Ureter (tissue), 1 donor: ENCODE measurements around the gene NLN. TPM values are rescaled to one million over a fixed set of nuclear protein-coding genes. Genes with fewer than 3 reads are reported as not detected.
"Not testable (repeated sequence)": the region's sequence is repeated elsewhere in the genome, so short reads cannot be mapped to it uniquely, and the experiment has no call there.

ENCODE experiments used
- DNase-seq: peaks from one replicate; pipeline ENCODE4 v3.0.0-alpha.2; 2020; ENCODE audit warnings: low spot score
- total RNA-seq: library from RNA; stranded (reverse); gene quantifications from one replicate; pipeline ENCODE4 v1.2.4, GENCODE V29; 2023
- donor health status: DM: yes; HTN: yes; CAD: no.

Gene NLN
- total RNA-seq, 1 donor from 2014 or later = 23.8 TPM

- not testable (repeated sequence) for DNase-seq
Measured at GRCh38 chr5:65871776-65872175, 149.8 kb downstream of the NLN start.

- no peak for DNase-seq
Measured at GRCh38 chr5:65873181-65873750, 151.3 kb downstream of the NLN start.

GRCh38 chr5:65874241-65874640 lies 152.2 kb downstream of the NLN start:
- no peak for DNase-seq

- no peak for DNase-seq
Measured at GRCh38 chr5:65876496-65876895, 154.5 kb downstream of the NLN start.

GRCh38 chr5:65876970-65877369 lies 155.0 kb downstream of the NLN start:
- no peak for DNase-seq

Other genes with a start within 250 kb of the NLN start
- 2.6 TPM for gene ADAMTS6, start 240.3 kb upstream of the NLN start, total RNA-seq
- gene CENPK, start 159.0 kb upstream of the NLN start, total RNA-seq = 2.3 TPM
- 50.4 TPM for gene PPWD1, start 158.9 kb upstream of the NLN start, total RNA-seq
- gene TRIM23, start 97.9 kb upstream of the NLN start, total RNA-seq = 11.2 TPM
- gene SHLD3, start 97.2 kb upstream of the NLN start, total RNA-seq = 2.3 TPM
- gene TRAPPC13, start 97.2 kb upstream of the NLN start, total RNA-seq = 35.2 TPM
- 4.6 TPM for gene SGTB, start 96 bp upstream of the NLN start, total RNA-seq
- gene ERBIN, start 204.4 kb downstream of the NLN start, total RNA-seq = 101 TPM